Measurements from ENCODE around the gene HSD17B2. TPM values are rescaled to one million over a fixed set of nuclear protein-coding genes. Genes with fewer than 3 reads are reported as not detected.

Gene HSD17B2
- total RNA-seq, 4 donors from 2014 or later = 0.22 to 0.29 TPM; not detected in 2

DNA sequence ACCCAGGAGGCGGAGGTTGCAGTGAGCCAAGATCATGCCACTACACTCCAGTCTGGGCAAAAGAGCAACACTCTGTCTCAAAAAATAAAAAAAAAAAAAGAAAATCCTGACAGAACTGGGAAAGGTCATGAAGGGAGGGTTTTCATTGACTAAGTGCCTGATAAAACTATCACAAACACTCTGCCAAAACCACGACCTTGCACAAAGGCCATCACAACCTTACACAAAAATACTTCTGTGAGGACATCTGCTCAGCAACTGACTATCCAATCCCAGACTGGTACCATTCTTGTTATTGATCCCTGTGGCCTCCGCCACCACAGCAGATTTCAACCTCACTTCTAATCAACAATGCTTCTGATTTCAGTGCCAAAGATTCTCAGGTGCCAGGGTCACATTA lies 94.8 kb downstream of the HSD17B2 start:
- Histone ChIP-seq H3K36me3 (no peaks in the 10 kb centered on the region), H3K4me3 (no peak overlapping the region), H3K4me1 (no peaks in the 10 kb centered on the region), H3K9me3 (no peaks in the 10 kb centered on the region), H3K27ac (no peak overlapping the region), H3K27me3 (no peaks in the 10 kb centered on the region)
- in situ Hi-C loops (cut with MboI; ENCODE audit: low sequenced_read_pairs in 4 of 4) = no loop called here
- DNase-seq = no peak
- no peak for ATAC-seq
- intact Hi-C loops (cut with DNase I; ENCODE audit: low total_unique reads) = no loop called here
- no peak for TF ChIP-seq POLR2A (IDR thresholded peaks at IDR 0.05)
- TF ChIP-seq CTCF (IDR thresholded peaks at IDR 0.05 in 4 of 5, conservative IDR thresholded peaks at IDR 0.05 in 1 of 5) = no peak

- Histone ChIP-seq H3K27ac (no peak overlapping the region), H3K27me3 (no peaks in the 10 kb centered on the region), H3K9me3 (no peaks in the 10 kb centered on the region), H3K4me1 (no peaks in the 10 kb centered on the region), H3K36me3 (peaks cover 0 to 4% of the 10 kb centered on the region in 2 donors), H3K4me3 (no peak overlapping the region)
- ATAC-seq (no peak), DNase-seq (no peak)
- TF ChIP-seq CTCF (IDR thresholded peaks at IDR 0.05 in 4 of 5, conservative IDR thresholded peaks at IDR 0.05 in 1 of 5) = no peak
- no peak for TF ChIP-seq POLR2A (IDR thresholded peaks at IDR 0.05)
- in situ Hi-C loops (cut with MboI; ENCODE audit: low sequenced_read_pairs in 4 of 4) (no loop called here), intact Hi-C loops (cut with DNase I; ENCODE audit: low total_unique reads) (no loop called here)
These were observed 98.7 kb downstream of the HSD17B2 start for GRCh38 chr16:82133798-82134197.

- TF ChIP-seq POLR2A (IDR thresholded peaks at IDR 0.05) = no peak
- TF ChIP-seq CTCF (IDR thresholded peaks at IDR 0.05 in 4 of 5, conservative IDR thresholded peaks at IDR 0.05 in 1 of 5) = no peak
- in situ Hi-C loops (cut with MboI; ENCODE audit: low sequenced_read_pairs in 4 of 4) = no loop called here
These were observed 99.8 kb downstream of the HSD17B2 start for GRCh38 chr16:82134846-82135245.

DNA sequence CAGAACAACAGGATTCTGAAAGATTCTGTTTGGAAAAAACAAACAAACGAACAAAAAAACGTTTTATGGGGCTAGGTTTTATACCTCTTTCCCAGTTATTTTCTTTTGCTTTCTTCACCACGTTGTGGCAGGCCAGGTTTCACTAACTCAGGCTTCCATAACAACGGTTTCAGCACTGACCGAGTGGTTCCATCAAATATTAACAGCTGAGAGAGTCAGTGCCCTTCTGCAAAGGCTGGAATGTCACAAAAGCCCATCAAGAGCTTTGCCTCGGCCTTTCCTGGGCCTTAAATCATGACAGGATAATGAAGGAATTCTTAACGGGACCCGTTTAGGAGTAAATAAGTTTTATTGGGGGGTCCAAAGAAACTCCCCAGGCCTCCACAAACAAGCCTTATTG lies 100.8 kb downstream of the HSD17B2 start:
- Histone ChIP-seq H3K4me1 (no peaks in the 10 kb centered on the region), H3K27ac (no peak overlapping the region), H3K27me3 (no peaks in the 10 kb centered on the region), H3K36me3 (peaks cover 0 to 4% of the 10 kb centered on the region in 2 donors), H3K9me3 (no peaks in the 10 kb centered on the region), H3K4me3 (no peak overlapping the region)
- intact Hi-C loops (cut with DNase I; ENCODE audit: low total_unique reads) (no loop called here), in situ Hi-C loops (cut with MboI; ENCODE audit: low sequenced_read_pairs in 4 of 4) (no loop called here)
- DNase-seq (no peak), ATAC-seq (no peak)
- TF ChIP-seq CTCF (IDR thresholded peaks at IDR 0.05 in 4 of 5, conservative IDR thresholded peaks at IDR 0.05 in 1 of 5) (no peak), POLR2A (IDR thresholded peaks at IDR 0.05) (no peak)

More at GRCh38 chr16:82134846-82135245, 99.8 kb downstream of the HSD17B2 start:
- Histone ChIP-seq H3K27me3 (no peaks in the 10 kb centered on the region), H3K36me3 (peaks cover 0 to 4% of the 10 kb centered on the region in 2 donors), H3K4me3 (no peak overlapping the region), H3K4me1 (no peaks in the 10 kb centered on the region), H3K27ac (no peak overlapping the region), H3K9me3 (no peaks in the 10 kb centered on the region)
- intact Hi-C loops (cut with DNase I; ENCODE audit: low total_unique reads) = no loop called here
- DNase-seq (no peak), ATAC-seq (no peak)

Data from gastrocnemius medialis (tissue), 4 donors.